ENCODE results near the gene FYB2.

GRCh38 chr1:56850411-56850810 lies 31.2 kb upstream of the FYB2 start:
- no peak for TF ChIP-seq FOXK2 (IDR thresholded peaks at IDR 0.05)
- no peak for TF ChIP-seq SP1 (IDR thresholded peaks at IDR 0.05)
- no peak for TF ChIP-seq FOXM1 (IDR thresholded peaks at IDR 0.05; ENCODE audit: borderline replicate concordance)
- TF ChIP-seq FOXA1 (IDR thresholded peaks at IDR 0.05) = no peak
- TF ChIP-seq ELF4 (IDR thresholded peaks at IDR 0.05) = no peak
